K562 (cell line): ENCODE measurements around the gene CAPZB. TPM values are rescaled to one million over a fixed set of nuclear protein-coding genes. Genes with fewer than 3 reads are reported as not detected.

ENCODE experiments used
- ARID4B ChIP-seq: sonication (generic); formaldehyde crosslinking; IDR thresholded peaks from 2 replicates; pipeline ENCODE4 v1.8.0; 2022; ENCODE audit warnings: mild to moderate bottlenecking, missing genetic modification reagents
- BCL6 ChIP-seq: fragments of 250-450 bp; sonication (Bioruptor Pico); IDR thresholded peaks from 2 replicates; pipeline ENCODE4 v1.4.0; 2020
- FOXK1 ChIP-seq: sonication (generic); formaldehyde crosslinking; IDR thresholded peaks from 2 replicates; pipeline ENCODE4 v1.8.0; 2022; ENCODE audit warnings: missing genetic modification reagents, mild to moderate bottlenecking, borderline replicate concordance
- FOXK2 ChIP-seq, 2 experiments: fragments of 450-650 bp; IDR thresholded peaks in 1 of 2; conservative IDR thresholded peaks in 1 of 2; 2 replicates each; pipeline ENCODE4 v1.6.1; 2016; ENCODE audit warnings: low read depth in 2 of 2, mild to moderate bottlenecking in 1 of 2
- MAX ChIP-seq: sonication (generic); formaldehyde crosslinking; IDR thresholded peaks from 2 replicates; pipeline ENCODE4 v1.9.0; 2022; ENCODE audit warnings: mild to moderate bottlenecking, missing genetic modification reagents
- MAZ ChIP-seq, 2 experiments: fragments of 450-650 bp in 1 of 2; sonication (generic) in 1 of 2; formaldehyde crosslinking; IDR thresholded peaks in 1 of 2; conservative IDR thresholded peaks in 1 of 2; 2 replicates each; pipeline versions ENCODE4 v1.4.0 to v1.5.0; 2020; ENCODE audit warnings: mild to moderate bottlenecking in 1 of 2, missing genetic modification reagents in 1 of 2
- SMAD4 ChIP-seq: fragments of 250-450 bp; sonication (Bioruptor Pico); conservative IDR thresholded peaks from 2 replicates; pipeline ENCODE4 v1.8.0; 2021; ENCODE audit warnings: inconsistent platforms, mild to moderate bottlenecking, moderate library complexity
- SUPT5H ChIP-seq: fragments of 450-650 bp; IDR thresholded peaks from 2 replicates; pipeline ENCODE4 v1.6.1; 2016
- TBP ChIP-seq: optimal IDR thresholded peaks from 2 replicates; pipeline ENCODE3; 2011; ENCODE audit warnings: low read depth, low read length, improper control_type of control experiment
- TCF7L2 ChIP-seq: fragments of 150-350 bp; IDR thresholded peaks from 2 replicates; pipeline ENCODE4 v1.6.1; 2016; ENCODE audit warnings: low read depth, mild to moderate bottlenecking, low read length, moderate library complexity
- TEAD1 ChIP-seq, 2 experiments: fragments of 450-650 bp in 1 of 2; sonication (generic) in 1 of 2; formaldehyde crosslinking; IDR thresholded peaks; 2 replicates each; pipeline versions ENCODE4 v1.4.0 to v1.8.0; 2020 to 2022; ENCODE audit warnings: mild to moderate bottlenecking in 2 of 2, missing genetic modification reagents in 1 of 2
- TFAP4 ChIP-seq: sonication (generic); formaldehyde crosslinking; IDR thresholded peaks from 2 replicates; pipeline ENCODE4 v1.8.0; 2022; ENCODE audit warnings: missing genetic modification reagents, mild to moderate bottlenecking, moderate library complexity, borderline replicate concordance
- ZFP30 ChIP-seq: fragments of 250-450 bp; sonication (Bioruptor Pico); IDR thresholded peaks from 2 replicates; pipeline ENCODE4 v1.8.0; 2022; ENCODE audit warnings: moderate library complexity, mild to moderate bottlenecking, inconsistent platforms, borderline replicate concordance
- ZNF165 ChIP-seq: fragments of 250-450 bp; sonication (Bioruptor Pico); IDR thresholded peaks from 2 replicates; pipeline ENCODE4 v1.4.0; 2020; ENCODE audit warnings: borderline replicate concordance
- ZNF586 ChIP-seq: fragments of 450-650 bp; formaldehyde crosslinking; conservative IDR thresholded peaks from 2 replicates; pipeline ENCODE4 v1.4.0; 2020; ENCODE audit warnings: mild to moderate bottlenecking, moderate library complexity
- ZNF695 ChIP-seq: fragments of 450-650 bp; formaldehyde crosslinking; IDR thresholded peaks from 2 replicates; pipeline ENCODE4 v1.4.0; 2020; ENCODE audit warnings: mild to moderate bottlenecking, moderate library complexity
- polyA plus RNA-seq, 8 experiments: library from polyadenylated mRNA; depleted of rRNA in 4 of 8; stranded (reverse) in 5 of 8; unstranded in 3 of 8; fragments of >200 nt; fragmentation: Nextera tagmentation in 2 of 8; fragmentation: Illumina TruSeq in 1 of 8; extraction: Ambion mirVana in 2 of 8; extraction: Trizol in 1 of 8; gene quantifications; 2 replicates each; pipeline versions ENCODE4 v1.2.1 to v1.2.3, GENCODE V29; 2011 to 2014; ENCODE audit warnings: inconsistent platforms in 1 of 8, missing spikeins in 1 of 8
- total RNA-seq, 7 experiments: library from RNA; depleted of rRNA in 6 of 7; stranded (reverse); fragments of >200 nt in 6 of 7; fragmentation: Illumina TruSeq in 2 of 7; extraction: Trizol in 2 of 7; gene quantifications; 2 replicates each; pipeline versions ENCODE4 v1.2.1 to v1.2.3, GENCODE V29; 2011 to 2021; ENCODE audit warnings: low replicate concordance in 1 of 7

Gene CAPZB
- total and polyA plus RNA-seq, 9 of the 15 experiments (the other 6 are each of a cell fraction or from before 2014, with no cell fraction given), result 57.6 to 297 (median 125) TPM

GRCh38 chr1:19311931-19312781, 173.2 kb downstream of the CAPZB start, which contains the start of the genes AKR7A2 and SLC66A1 (continued):
- TF ChIP-seq TFAP4 (CRISPR knock-in tag) (peak; percentile 95), ZNF586 (CRISPR knock-in tag) (no peak), SMAD4 (CRISPR knock-in tag) (peak; percentile 82), BCL6 (CRISPR knock-in tag) (no peak), TBP (peak; percentile 78), ZNF695 (CRISPR knock-in tag) (no peak), TCF7L2 (no peak), ZFP30 (CRISPR knock-in tag) (no peak), MAX (CRISPR knock-in tag) (peak; percentile 82), SUPT5H (peak; percentile 87), ZNF165 (CRISPR knock-in tag) (no peak; the same call in 1 of the 2 replicates), FOXK2 (conservative IDR thresholded peaks at IDR 0.05 in 1 of 2, IDR thresholded peaks at IDR 0.05 in 1 of 2; ENCODE audit: low read depth in 2 of 2) (peak in 1 of 2 experiments; percentile 36; a peak in 1 of 4 replicates), ARID4B (CRISPR knock-in tag) (peak; percentile 92), MAZ (CRISPR knock-in tag; conservative IDR thresholded peaks at IDR 0.05 in 1 of 2, IDR thresholded peaks at IDR 0.05 in 1 of 2) (peak in 1 of 2 experiments; percentile 89; a peak in 3 of 4 replicates), FOXK1 (0 out of 2 replicates have a peak, but pooled peaks have one; percentile 77), TEAD1 (CRISPR knock-in tag; IDR thresholded peaks at IDR 0.05) (peak in 1 of 2 experiments; percentile 86; a peak in 2 of 4 replicates)
